ENCODE results near the gene CARD9. TPM values are rescaled to one million over a fixed set of nuclear protein-coding genes. Genes with fewer than 3 reads are reported as not detected.
A peak's percentile ranks its signal among the peaks of the same experiment; 100 is the strongest.

CARD9 gene
- total and polyA plus RNA-seq, 11 donors, result 0.30 to 7.1 (median 0.77) TPM

DNA sequence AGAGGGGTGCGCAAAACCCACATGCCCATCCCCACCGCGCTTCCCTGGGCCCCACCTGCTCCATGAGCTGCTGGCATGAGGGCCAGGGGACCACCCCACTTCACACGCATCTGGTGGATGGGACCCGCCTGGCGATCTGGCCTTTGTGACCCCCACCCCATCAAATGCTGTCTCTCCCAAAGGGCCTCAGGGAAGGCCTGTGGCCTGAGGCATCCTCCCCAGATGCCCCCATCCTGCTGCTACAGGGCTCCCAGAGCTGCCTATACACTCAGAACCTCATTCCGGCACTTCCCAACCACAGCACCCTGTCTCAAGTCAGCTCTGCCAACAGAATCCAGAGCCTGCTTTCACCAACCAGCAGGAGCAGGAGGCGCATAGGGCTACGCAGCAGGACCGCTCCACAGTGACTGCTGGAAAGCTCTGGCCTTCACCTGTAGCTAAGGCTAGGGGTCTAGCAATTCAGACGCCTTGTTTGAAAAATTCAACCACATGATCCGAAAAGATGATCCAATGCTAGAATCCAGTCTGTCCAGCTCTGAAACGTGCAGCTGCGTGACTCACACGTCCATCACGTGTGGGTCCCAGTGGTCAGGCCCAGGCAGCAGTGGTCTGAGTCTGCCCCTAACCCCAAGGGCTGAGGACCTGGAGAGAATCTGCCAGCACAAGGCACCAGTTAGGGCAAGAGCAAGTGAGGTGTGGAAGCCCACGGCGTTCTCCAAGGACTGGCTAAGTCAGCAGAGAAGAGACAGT is 27.9 kb upstream of the CARD9 start:
- Histone ChIP-seq H3K9me3 (no peaks in the 10 kb centered on the region), H3K27me3 (no peaks in the 10 kb centered on the region), H3K27ac (no peak overlapping the region), H3K36me3 (peaks cover 0 to 62% (median 48%) of the 10 kb centered on the region in 9 donors), H3K4me1 (peaks cover 0 to 38% (median 17%) of the 10 kb centered on the region in 12 donors), H3K4me3 (no peak overlapping the region)
- intact Hi-C loops (cut with DNase I), result loop anchor here in 6 of 10 donors (2.0 to 10.0 kb wide), 5 partner anchors 36 to 89 kb away; partner anchors contain the start of gene INPP5E (in 1 of the 6)
- ATAC-seq (no peak), DNase-seq (no peak)
- WGBS, 4 donors, result 88 to 94% (median 90%) methylated on average over 16 to 18 of the region's 18 CpGs
- TF ChIP-seq CTCF (IDR thresholded peaks at IDR 0.05) (no peak), POLR2A (IDR thresholded peaks at IDR 0.05) (no peak)

- Histone ChIP-seq H3K36me3 (peaks cover 0 to 62% (median 48%) of the 10 kb centered on the region in 9 donors), H3K9me3 (no peaks in the 10 kb centered on the region), H3K27ac (peak within 1 kb of the TSS in 9 of 12 donors; percentile 2 to 75 (median 63)), H3K4me3 (peak within 1 kb of the TSS; percentile 80 to 100 (median 94)), H3K27me3 (no peaks in the 10 kb centered on the region), H3K4me1 (peaks cover 0 to 37% (median 17%) of the 10 kb centered on the region in 12 donors)
- DNase-seq, result peak; percentile 87 to 95 (median 88)
- peak; percentile 75 to 94 (median 92) for ATAC-seq
- 6 to 14% (median 9%) methylated on average over 23 to 71 of the region's 71 CpGs for WGBS, 4 donors
- intact Hi-C loops (cut with DNase I), result loop anchor here in 7 of 10 donors (1.0 to 10.0 kb wide), 7 partner anchors 35 to 88 kb away; partner anchors contain the start of gene INPP5E (in 1 of the 7)
- peak in 1 of 2 donors; percentile 70 for TF ChIP-seq POLR2A (IDR thresholded peaks at IDR 0.05)
- TF ChIP-seq CTCF (IDR thresholded peaks at IDR 0.05), result peak; percentile 78 to 99 (median 98)
Observed at GRCh38 chr9:136400038-136400834, 26.8 kb upstream of the CARD9 start, which contains the start of gene SNAPC4. Gene SNAPC4 (minus strand): TSS chr9:136400170. CDS start chr9:136398428, 1,742 bp downstream.

- 1 to 5% (median 1%) methylated on average over 23 to 67 of the region's 67 CpGs for WGBS, 4 donors
- peak overlapping the region; percentile 80 to 100 (median 94) for H3K4me3 ChIP-seq
- H3K27me3 ChIP-seq, result no peaks in the 10 kb centered on the region
- H3K27ac ChIP-seq, result peak overlapping the region in 8 of 12 donors; percentile 33 to 75 (median 67)
- H3K4me1 ChIP-seq, result peaks cover 0 to 29% (median 17%) of the 10 kb centered on the region in 12 donors
- intact Hi-C loops (cut with DNase I), result loop anchor here in 8 of 10 donors (1.0 to 10.0 kb wide), 8 partner anchors 35 to 87 kb away; partner anchors contain the start of gene INPP5E (in 1 of the 8)
- no peaks in the 10 kb centered on the region for H3K9me3 ChIP-seq
- no peak for TF ChIP-seq POLR2A (IDR thresholded peaks at IDR 0.05)
- TF ChIP-seq CTCF (IDR thresholded peaks at IDR 0.05), result no peak
- peaks cover 0 to 62% (median 48%) of the 10 kb centered on the region in 9 donors for H3K36me3 ChIP-seq
- ATAC-seq (peak in 2 of 4 donors; percentile 3 to 12), DNase-seq (no peak)
Observed at GRCh38 chr9:136399176-136400037, 25.9 kb upstream of the CARD9 start.

All from heart left ventricle (tissue), 16 donors.